HTR-8/SVneo (cell line): ENCODE measurements around the gene UBA7.
"Not testable (repeated sequence)": the region's sequence is repeated elsewhere in the genome, so short reads cannot be mapped to it uniquely, and the experiment has no call there.

ENCODE experiments used
- DNase-seq: peaks from one replicate; pipeline ENCODE4 v3.0.0; 2011; ENCODE audit warnings: low spot score, mixed read lengths; ENCODE audit not compliant: insufficient read length
- FAIRE-seq: peaks from 2 replicates; lab custom pipeline; 2011; peaks lifted over from hg19 to GRCh38; lab: Jason Lieb, UNC

UBA7 gene

DNA sequence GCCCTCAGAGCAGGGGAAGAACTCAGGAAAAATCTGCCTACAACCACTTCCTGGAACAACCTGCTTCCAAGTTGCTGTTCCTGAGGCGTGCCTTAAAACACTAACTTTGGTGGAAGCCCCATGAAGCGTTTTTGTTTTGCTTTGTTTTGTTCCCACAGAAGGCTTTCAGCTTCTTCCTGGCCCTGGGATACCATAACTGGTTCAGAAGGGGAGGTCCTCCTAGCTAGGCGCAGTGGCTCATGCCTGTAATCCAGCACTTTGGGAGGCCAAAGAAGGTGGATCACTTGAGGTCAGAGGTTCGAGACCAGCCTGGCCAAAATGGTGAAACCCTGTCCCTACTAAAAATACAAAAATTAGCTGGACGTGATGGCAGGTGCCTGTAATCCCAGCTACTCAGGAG is 26.2 kb downstream of the UBA7 start:
- no peak for FAIRE-seq
- no peak for DNase-seq

DNA sequence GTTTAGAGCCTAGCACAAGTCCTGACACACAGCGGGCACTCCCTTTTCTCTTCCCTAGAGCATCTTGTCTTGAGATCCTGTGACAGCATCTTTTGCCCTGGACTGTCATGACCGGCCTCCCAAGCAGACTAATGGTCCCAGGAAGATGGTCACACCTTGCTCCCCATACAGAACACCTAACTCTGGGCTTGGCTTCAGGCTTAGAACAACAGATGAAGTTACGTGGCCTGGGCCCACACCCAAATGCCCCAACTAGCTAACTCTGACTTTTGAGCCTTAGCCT is 26.6 kb downstream of the UBA7 start:
- peak; percentile 23 for FAIRE-seq
- no peak for DNase-seq

DNA sequence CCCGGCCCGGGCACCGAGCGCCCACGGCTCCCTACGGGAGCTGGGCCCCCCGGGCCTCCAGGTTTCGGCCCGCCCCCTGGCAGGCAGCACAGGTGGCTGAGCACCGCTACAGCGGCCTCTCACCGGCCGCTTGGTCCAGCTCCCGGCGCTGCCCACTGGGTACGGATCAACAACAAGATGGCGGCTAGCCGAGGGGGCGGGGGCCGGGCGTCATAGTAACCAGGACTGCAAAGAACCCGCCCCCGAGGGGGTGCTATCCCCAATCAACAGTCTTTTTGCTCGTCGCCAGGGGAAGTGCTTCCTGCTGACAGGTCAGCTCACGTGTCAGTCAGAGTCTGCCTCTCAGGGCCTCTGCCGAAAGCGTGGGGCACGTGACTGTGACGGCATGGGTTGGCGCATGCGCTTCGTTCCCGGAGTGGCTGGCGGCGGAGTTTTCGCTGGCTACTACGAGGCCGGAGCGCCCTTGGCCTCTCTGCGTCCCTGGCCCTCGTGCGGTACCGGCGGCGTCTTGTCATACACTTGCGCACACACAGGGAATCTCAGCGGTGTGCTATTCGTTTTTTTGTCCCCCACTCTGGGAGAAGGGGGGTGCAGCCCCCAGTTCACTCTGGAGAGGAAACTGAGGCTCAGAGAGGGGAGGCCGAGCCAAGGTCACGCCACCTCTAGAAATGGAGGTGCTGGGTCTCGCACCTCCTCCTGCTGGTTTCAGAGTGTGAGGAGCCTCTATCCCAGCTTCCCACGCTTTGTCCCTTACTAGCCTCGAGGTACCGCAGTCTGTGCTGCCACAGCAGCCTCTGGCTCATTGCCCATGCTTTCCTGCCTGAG is 27.2 kb downstream of the UBA7 start, which contains the start of gene IP6K1:
TSS of gene IP6K1 (minus strand) at position 186 of the 825 bp plus-strand sequence. CDS start 38,502 bp downstream, outside the sequence.
- peak; percentile 100 for DNase-seq
- FAIRE-seq = peak; percentile 100

DNA sequence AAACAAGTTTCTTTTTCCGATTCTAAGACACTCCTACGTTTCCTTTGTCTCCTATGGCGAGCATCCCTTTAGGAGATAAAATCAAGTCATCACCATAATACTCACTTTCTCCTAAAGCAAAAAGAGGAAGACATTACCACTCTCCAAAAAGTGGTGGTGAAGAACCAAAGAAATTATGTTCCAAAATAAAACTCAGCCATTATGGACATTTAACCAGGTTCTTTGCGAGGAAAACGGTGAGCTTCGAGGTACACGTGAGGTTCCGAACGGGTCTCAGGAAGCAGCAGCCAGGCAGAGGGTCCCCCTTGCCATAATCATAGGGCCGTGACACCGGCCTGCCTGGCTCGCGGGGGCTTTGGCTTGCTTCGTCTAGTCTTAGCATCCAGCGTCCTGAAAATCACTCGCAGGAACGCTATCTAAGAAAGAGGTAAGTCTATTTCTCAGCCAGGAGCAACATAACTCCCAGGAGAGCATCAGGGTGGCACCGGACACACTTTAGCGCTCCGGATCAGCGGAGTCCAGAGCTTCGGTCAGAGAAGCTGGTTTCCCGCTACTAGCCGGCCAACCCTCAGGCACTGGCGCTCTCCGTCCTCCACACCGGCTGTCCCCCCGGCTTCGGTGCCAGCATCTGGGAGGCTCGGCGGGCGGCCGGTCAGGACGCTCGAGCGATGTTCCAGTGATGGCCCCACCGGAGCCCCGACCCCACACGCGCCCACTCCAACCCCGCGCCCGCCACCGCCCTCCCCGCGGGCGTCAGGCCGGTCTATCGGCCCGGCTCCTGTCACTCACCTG is 28.0 kb downstream of the UBA7 start:
- DNase-seq (no peak), FAIRE-seq (no peak)

DNA sequence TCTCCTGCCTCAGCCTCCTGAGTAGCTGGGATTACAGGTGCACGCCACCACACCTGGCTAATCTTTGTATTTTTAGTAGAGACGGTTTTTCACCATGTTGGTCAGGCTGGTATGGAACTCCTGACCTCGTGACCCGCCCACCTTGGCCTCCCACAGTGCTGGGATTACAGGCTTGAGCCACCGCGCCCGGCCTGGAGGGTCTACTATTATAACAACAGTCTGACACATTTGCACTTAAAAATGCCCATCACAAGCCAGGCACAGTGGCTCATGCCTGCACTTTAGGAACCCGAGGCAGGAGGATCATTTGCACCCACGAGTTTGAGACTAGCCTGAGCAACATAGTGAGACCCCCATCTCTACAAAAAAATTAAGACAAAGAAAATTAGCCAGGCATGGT is 31.5 kb downstream of the UBA7 start:
- not testable (repeated sequence) for FAIRE-seq

DNA sequence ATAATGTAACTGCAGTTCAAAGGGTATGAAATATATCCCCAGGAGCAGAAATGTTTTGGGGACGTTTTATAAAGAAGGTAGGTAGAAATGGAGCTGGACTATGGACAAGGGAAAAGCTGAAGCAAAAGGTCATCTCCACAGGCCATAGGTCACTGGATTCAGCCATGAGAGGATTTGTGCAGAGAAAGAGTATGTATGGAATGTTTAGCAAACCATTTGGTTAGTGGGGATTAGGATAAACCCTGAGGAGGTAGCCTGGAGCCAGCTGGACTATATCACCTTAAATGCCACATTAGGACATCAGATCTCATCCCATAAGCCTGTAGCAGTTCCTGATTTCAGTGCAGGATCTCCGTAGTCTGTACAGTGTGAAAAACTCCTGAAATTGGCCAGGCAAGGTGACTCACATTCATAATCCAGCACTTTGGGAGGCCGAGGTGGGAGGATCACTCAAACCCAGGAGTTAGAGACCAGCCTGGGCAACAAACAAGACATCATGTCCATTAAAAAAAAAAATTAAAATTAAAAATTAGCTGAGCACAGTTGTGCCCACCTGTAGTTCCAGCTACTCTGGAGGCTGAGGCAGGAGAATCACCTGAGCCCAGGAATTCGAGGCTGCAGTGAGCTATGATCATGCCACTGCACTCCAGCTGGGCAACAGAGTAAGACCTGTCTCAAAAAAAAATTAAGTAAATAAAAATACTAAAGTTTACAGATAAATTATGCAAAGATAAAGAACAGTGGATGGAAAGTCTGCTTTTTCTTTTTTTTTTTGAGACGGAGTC is 32.1 kb downstream of the UBA7 start:
- FAIRE-seq = no peak

More for the DNA sequence above, 31.5 kb downstream of the UBA7 start:
- not testable (repeated sequence) for DNase-seq

DNA sequence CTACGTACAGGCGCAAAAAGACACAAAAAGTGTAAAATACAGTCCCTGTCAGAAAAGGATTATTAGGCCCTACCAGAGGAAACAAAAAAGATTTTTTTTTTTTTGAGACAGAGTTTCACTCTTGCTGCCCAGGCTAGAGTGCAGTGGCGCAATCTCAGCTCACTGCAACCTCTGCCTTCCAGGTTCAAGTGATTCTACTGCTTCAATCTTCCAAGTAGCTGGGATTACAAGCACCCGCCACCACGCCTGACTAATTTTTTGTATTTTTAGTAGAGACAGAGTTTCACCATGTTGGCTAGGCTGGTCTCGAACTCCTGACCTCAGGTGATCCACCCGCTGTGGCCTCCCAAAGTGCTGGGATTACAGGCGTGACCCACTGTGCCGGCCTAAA is 32.8 kb downstream of the UBA7 start:
- DNase-seq, FAIRE-seq: not testable (repeated sequence)

More for the DNA sequence above, 32.1 kb downstream of the UBA7 start:
- DNase-seq = no peak

DNA sequence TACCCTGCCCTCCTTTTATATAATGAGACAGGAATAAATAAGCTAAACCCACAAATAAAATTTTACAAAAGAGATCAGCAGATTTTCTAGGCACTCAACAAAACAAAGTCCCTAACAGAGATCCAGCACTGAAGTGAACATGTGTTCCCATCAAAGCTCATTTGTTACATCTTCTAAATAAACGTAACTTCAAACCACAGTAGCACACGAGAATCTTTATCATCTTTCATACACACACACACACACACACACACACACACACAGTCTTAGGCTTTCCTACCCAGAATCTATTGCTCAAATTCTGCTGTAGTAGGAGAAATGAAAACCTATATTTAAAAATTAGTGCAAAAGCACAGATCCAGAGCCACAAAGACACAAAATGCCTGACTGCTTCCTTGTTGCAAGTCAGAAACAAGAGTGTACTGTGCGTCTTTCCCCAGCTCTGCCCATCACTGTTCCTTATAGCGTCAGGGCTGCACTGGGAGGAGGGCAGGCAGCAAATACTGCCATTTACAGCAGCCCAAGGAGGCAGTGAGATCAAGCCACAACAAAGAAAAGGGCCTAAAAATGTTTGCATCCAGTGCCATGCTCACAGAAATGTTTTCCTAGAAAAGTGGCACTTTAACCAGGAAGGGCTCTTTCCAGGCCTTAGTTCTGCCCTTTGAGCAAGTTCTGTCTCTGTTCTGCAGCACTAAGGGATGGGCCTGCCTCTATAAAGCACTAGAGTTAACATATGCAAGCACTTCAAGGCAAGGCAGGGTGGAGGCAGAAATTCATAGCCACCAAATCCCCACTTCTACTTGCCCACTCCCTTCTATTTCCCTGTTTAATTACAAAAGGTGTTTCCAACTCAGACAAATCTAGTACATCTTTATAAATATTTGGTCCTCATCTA is 33.4 kb downstream of the UBA7 start:
- FAIRE-seq (no peak), DNase-seq (no peak)

DNA sequence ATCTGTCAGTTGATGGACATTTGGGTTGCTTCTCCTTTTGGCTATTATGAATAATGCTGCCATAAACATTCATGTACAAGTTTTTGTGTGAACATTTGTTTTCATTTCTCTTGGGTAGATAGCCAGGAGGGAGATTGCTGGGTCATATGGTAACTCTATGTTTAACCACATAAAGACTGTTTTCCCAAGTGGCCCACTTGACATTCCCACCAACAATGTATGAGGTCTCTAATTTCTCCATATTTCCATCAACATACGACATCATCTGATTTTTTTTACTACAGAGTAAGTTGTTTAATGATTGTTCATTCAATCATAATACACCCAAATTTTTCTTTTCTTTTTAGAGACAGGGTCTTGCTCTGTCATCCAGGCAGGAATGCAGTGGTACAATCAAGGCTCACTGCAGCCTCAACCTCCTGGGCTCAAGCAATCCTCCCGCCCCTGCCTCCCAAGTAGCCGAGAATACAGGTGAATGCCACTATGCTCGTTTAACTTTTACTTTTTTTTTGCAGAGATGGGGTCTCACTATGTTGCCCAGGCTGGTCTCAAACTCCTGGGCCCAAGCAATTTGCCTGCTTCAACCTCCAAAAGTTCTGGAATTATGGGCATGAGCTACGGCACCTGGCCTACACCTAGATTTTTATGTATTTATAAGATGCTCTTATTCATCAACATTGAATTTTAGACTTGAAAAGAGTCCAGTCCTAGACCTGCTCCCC is 34.2 kb downstream of the UBA7 start:
- DNase-seq (no peak), FAIRE-seq (no peak)

DNA sequence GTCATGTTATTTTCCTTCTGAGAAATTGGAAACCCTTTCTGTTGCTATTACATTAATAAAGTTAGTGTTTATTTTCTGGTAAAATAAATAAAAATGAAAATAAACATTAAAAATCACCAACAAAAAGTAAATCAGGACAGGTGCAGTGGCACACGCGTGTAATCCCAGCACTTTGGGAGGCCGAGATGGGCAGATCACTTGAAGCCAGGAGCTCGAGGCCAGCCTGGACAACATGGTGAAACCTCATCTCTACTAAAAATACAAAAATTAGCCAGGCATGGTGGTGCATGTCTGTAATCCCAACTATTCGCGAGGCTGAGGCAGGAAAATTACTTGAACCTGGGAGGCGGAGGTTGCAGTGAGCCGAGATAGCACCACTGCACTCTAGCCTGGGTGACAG is 37.7 kb downstream of the UBA7 start:
- FAIRE-seq, DNase-seq: not testable (repeated sequence)

DNA sequence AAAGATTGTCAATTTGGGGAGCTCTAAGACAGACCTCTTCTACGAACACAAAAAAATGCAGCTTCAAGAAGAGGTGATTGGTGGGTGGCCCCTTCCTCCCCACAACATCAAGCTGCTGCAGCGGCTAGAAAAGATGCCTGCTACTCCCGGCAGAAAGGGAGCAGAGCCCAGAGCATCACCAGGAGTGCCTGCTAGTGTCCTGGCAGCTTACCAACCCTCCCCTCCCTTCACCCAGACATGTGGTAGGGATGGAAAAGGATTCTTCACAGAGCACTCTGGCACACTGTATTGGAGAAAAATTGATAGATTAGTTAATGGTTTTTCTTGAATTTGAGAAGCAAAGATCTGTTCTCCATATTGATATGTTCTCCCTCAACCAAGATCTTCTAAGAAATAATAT is 38.2 kb downstream of the UBA7 start:
- DNase-seq (no peak), FAIRE-seq (no peak)

DNA sequence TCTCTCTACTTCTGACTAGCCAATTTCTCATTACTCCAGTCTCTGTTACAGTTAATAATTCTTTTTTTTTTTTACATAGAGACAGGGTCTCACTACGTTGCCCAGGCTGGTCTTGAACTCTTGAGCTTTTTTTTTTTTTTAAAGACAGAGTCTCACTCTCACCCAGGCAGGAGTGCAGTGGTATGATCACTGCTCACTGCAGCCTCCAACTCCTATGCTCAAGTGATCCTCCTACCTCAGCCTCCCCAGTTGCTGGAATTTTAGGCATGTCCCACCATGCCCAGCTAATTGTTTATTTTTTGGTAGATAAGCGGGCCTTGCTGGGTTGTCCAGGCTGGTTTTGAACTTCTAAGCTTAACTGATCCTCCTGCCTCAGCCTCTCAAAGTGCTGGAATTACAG is 41.0 kb downstream of the UBA7 start:
- DNase-seq = no peak
- FAIRE-seq = no peak

DNA sequence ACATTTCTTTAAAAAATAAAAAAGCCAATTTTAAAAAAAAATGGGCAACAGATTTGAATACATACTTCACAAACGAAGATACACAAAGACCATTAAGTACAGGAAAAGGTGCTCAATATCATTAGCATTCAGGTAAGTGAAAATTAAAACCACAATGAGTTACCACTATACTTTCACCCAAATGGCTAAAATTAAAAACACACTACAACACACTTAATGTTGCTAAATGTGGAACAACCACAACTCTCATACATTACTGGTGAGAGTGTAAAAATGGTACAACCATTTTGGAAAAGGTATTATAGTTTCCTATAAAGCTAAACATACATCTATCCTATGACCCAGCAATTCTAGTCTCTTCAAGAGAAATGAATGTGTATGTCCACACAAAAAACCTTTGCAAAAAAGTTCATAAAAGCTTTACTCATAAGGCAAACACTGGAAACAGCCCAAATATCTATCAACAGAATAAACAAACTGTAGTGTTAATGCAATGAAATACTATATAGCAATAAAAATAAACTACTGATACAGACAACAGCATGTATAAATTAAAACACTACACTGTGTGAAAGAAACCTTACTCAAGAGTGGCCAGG is 42.3 kb downstream of the UBA7 start:
- DNase-seq (no peak), FAIRE-seq (no peak)

DNA sequence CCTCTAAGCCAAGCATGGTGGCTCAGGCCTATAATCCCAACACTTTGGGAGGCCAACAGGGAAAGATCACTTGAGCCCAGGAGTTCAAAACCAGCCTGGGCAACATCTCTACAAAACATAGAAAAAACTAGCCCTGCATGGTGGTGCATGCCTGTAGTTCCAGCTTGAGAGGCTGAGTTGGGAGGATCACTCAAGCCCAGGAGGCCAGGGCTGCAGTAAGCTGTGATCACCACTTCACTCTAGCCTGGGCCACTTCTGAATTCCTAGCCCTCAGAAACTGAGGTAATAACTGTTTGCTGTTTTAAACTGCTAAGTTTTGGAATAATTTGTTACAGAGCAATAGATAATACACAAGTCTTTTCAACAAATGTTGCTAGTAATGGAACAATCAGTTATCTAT is 43.8 kb downstream of the UBA7 start:
- DNase-seq (no peak), FAIRE-seq (no peak)

DNA sequence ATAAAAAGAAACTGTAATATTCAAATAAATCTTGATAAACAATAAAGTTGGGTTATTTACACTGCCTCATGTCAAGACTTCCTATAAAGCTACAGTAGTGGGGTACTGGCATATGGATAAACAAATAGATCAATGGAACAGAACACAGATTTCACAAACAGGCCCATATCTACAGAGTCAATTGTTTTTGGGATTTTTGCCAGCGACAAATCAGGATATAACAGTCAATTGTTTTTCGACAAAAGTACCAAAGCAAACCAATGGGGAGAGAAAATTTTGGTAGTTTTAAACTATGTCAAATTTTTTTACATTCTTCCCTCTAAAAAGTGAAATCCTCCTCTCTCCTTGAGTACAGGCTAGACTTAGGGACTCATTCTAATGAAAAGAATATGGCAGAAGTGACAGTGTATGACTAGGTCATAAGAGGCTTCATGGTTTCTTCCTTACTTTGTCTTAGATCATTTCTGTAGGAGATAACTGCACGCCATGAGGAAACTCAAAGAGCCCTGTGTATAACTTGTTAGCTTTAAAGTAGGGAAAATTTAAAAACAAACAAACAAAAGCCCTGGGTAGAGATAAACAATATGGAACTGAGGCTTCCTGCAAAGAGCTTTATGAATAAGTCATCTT is 44.4 kb downstream of the UBA7 start:
- FAIRE-seq (no peak), DNase-seq (no peak)

DNA sequence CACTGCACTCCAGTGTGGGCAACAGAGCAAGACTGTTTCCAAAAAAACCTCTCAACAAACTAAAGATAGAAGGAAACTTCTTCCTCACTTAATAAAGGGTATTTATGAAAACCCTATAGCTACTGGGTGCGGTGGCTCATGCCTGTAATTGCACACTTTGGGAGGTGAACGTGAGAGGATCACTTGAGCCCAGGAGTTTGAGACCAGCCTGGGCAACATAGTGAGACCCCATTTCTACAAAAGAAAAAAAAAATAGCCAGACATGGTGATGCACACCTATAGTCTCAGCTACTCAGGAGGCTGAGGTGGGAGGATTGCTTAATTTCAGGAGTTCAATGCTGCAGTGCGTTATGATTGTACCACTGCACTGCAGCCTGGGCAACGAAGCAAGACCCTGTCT is 49.8 kb downstream of the UBA7 start:
- no peak for DNase-seq
- FAIRE-seq = no peak

DNA sequence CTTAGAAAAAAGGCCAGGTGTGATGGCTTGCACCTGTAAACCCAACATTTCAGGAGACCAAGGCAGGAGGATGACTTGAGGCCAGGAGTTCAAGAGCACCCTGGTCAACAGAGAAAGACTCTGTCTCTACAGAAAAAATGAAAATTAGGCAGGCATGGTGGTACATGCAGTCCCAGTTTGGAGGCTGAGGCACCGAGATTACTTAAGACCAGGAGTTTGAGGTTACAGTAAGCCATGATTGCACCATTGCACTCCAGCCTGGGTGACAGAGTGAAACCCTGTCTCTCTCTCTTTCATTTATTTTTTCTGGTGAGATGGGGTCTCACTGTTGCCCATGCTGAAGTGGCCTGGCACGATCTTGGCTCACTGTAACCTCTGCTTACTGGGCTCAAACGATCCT is 52.1 kb downstream of the UBA7 start:
- DNase-seq = no peak
- no peak for FAIRE-seq

DNA sequence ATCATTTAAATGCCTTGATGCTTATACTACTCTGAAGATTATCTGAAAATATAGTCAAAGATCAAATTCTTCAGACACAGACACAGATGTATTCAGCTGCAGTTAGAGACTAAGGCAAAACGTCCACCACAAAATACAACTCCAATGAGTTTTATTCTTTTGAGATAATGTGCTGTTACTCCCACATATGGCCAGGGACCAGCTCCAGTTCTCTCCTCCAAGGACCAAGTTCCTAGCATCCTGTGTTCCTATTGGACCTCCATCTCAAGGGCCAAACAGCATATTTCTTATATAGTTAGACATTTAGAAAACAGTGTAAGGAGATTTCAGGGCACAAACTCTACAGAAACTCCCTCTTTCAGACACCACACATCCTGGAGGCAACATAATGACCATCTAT is 54.5 kb downstream of the UBA7 start:
- DNase-seq (no peak), FAIRE-seq (no peak)
